Activated T-cell treated with anti-CD3 and anti-CD28 coated beads, Interleukin-2, amount 50 U/mL, for 4 hours (primary cell): ENCODE results near the gene KLRF1. TPM values are rescaled to one million over a fixed set of nuclear protein-coding genes. Genes with fewer than 3 reads are reported as not detected.
A peak's percentile ranks its signal among the peaks of the same experiment; 100 is the strongest.
"Not testable (repeated sequence)": the region's sequence is repeated elsewhere in the genome, so short reads cannot be mapped to it uniquely, and the experiment has no call there.

Experiments
- ATAC-seq, 2 donors: fragments of 200-7000 bp; cut with Tn5 transposase; one replicate each; pipeline ENCODE4 v1.10.0; 2021
- DNase-seq: peaks from one replicate; pipeline ENCODE4 v3.0.0-alpha.2; 2020
- H3K27me3 Mint-ChIP-seq: one replicate; pipeline ENCODE4 v1.8.0; 2021; ENCODE audit warnings: low read depth, mixed read lengths
- H3K36me3 Mint-ChIP-seq: one replicate; pipeline ENCODE4 v1.8.0; 2022; ENCODE audit warnings: mixed read lengths; ENCODE audit not compliant: insufficient read depth
- H3K4me1 Mint-ChIP-seq: one replicate; pipeline ENCODE4 v1.8.0; 2021; ENCODE audit warnings: low read depth, mixed read lengths
- H3K4me3 Mint-ChIP-seq: one replicate; pipeline ENCODE4 v1.8.0; 2021; ENCODE audit warnings: mild to moderate bottlenecking, moderate library complexity, mixed read lengths
- H3K9me3 Mint-ChIP-seq: one replicate; pipeline ENCODE4 v1.8.0; 2021; ENCODE audit warnings: mixed read lengths
- total RNA-seq, 3 donors: library from RNA; stranded (reverse); gene quantifications; one replicate each; pipeline ENCODE4 v1.2.1, GENCODE V29; 2021

KLRF1 gene
- total RNA-seq, 3 donors from 2014 or later: not detected

GRCh38 chr12:9869307-9870161, 42.3 kb downstream of the KLRF1 start, which contains the start of gene CLEC2B:
CLEC2B (minus strand) TSS chr12:9869354.
- DNase-seq (no peak), ATAC-seq (peak; percentile 70 to 76)
- Mint-ChIP-seq H3K27me3 (no peaks in the 10 kb centered on the region), H3K4me1 (peaks cover 29% of the 10 kb centered on the region), H3K36me3 (peaks cover 2% of the 10 kb centered on the region), H3K9me3 (no peaks in the 10 kb centered on the region), H3K4me3 (peak within 1 kb of the TSS; percentile 91)

- no peaks in the 10 kb centered on the region for H3K27me3 Mint-ChIP-seq
- peaks cover 23% of the 10 kb centered on the region for H3K4me1 Mint-ChIP-seq
- DNase-seq (no peak), ATAC-seq (no peak)
- peak overlapping the region; percentile 91 for H3K4me3 Mint-ChIP-seq
- H3K36me3 Mint-ChIP-seq: peaks cover 2% of the 10 kb centered on the region
- no peaks in the 10 kb centered on the region for H3K9me3 Mint-ChIP-seq
Observed at GRCh38 chr12:9870286-9870866, 43.1 kb downstream of the KLRF1 start.

- peaks cover 2% of the 10 kb centered on the region for H3K36me3 Mint-ChIP-seq
- H3K27me3 Mint-ChIP-seq: no peaks in the 10 kb centered on the region
- peaks cover 17% of the 10 kb centered on the region for H3K4me1 Mint-ChIP-seq
- H3K9me3 Mint-ChIP-seq: no peaks in the 10 kb centered on the region
- ATAC-seq: no peak
- no peak for DNase-seq
- H3K4me3 Mint-ChIP-seq: no peak overlapping the region
Observed at GRCh38 chr12:9872162-9872561, 44.9 kb downstream of the KLRF1 start.

- DNase-seq (no peak), ATAC-seq (no peak)
- H3K27me3 Mint-ChIP-seq: no peaks in the 10 kb centered on the region
- no peaks in the 10 kb centered on the region for H3K9me3 Mint-ChIP-seq
- H3K4me3 Mint-ChIP-seq: no peak overlapping the region
- H3K4me1 Mint-ChIP-seq: peaks cover 17% of the 10 kb centered on the region
- H3K36me3 Mint-ChIP-seq: no peaks in the 10 kb centered on the region
Observed at GRCh38 chr12:9872742-9873141, 45.5 kb downstream of the KLRF1 start.

GRCh38 chr12:9876120-9876519, 48.8 kb downstream of the KLRF1 start:
- DNase-seq, H3K4me3 Mint-ChIP-seq, ATAC-seq, H3K27me3 Mint-ChIP-seq, H3K36me3 Mint-ChIP-seq, H3K4me1 Mint-ChIP-seq, H3K9me3 Mint-ChIP-seq: not testable (repeated sequence)

GRCh38 chr12:9880532-9881078, 53.3 kb downstream of the KLRF1 start:
- no peak for ATAC-seq
- Mint-ChIP-seq H3K36me3 (no peaks in the 10 kb centered on the region), H3K9me3 (no peaks in the 10 kb centered on the region), H3K4me3 (no peak overlapping the region), H3K27me3 (no peaks in the 10 kb centered on the region), H3K4me1 (peaks cover 2% of the 10 kb centered on the region)
- no peak for DNase-seq

GRCh38 chr12:9881246-9881645, 54.0 kb downstream of the KLRF1 start, which contains the start of gene KLRF2:
KLRF2 (plus strand) TSS chr12:9881489; CDS start chr12:9881596, 107 bp downstream.
- Mint-ChIP-seq H3K9me3 (no peaks in the 10 kb centered on the region), H3K27me3 (no peaks in the 10 kb centered on the region), H3K4me3 (no peak within 1 kb of the TSS), H3K4me1 (peaks cover 2% of the 10 kb centered on the region), H3K36me3 (no peaks in the 10 kb centered on the region)
- DNase-seq (no peak), ATAC-seq (no peak)

- Mint-ChIP-seq H3K4me1 (peaks cover 2% of the 10 kb centered on the region), H3K36me3 (no peaks in the 10 kb centered on the region), H3K4me3 (no peak overlapping the region), H3K27me3 (no peaks in the 10 kb centered on the region), H3K9me3 (no peaks in the 10 kb centered on the region)
- ATAC-seq (no peak), DNase-seq (no peak)
Observed at GRCh38 chr12:9881988-9882387, 54.7 kb downstream of the KLRF1 start.

- Mint-ChIP-seq H3K27me3 (no peaks in the 10 kb centered on the region), H3K4me3 (no peak overlapping the region), H3K4me1 (peaks cover 2% of the 10 kb centered on the region), H3K36me3 (no peaks in the 10 kb centered on the region), H3K9me3 (no peaks in the 10 kb centered on the region)
- ATAC-seq (no peak), DNase-seq (no peak)
Observed at GRCh38 chr12:9883175-9883574, 55.9 kb downstream of the KLRF1 start.

GRCh38 chr12:9888665-9889273, 61.5 kb downstream of the KLRF1 start:
- ATAC-seq: no peak
- Mint-ChIP-seq H3K4me3 (no peak overlapping the region), H3K4me1 (peaks cover 6% of the 10 kb centered on the region), H3K9me3 (no peaks in the 10 kb centered on the region), H3K36me3 (no peaks in the 10 kb centered on the region), H3K27me3 (no peaks in the 10 kb centered on the region)
- DNase-seq: no peak

Other genes with a start within 250 kb of the KLRF1 start
- gene KLRB1, start 219.6 kb upstream of the KLRF1 start, total RNA-seq: 1 to 10 TPM in 2 of 3 donors, under 1 TPM in 1; 0.56 to 2.2 (median 1.1) TPM
- gene CLEC2D, start 157.8 kb upstream of the KLRF1 start, total RNA-seq: 100 to 1,000 TPM; 278 to 321 (median 282) TPM
- gene CLECL1, start 94.4 kb upstream of the KLRF1 start, total RNA-seq: 10 to 100 TPM in 2 of 3 donors, 1 to 10 TPM in 1; 9.8 to 14.8 (median 12.1) TPM
- gene CD69, start 66.6 kb upstream of the KLRF1 start, total RNA-seq: 100 to 1,000 TPM; 253 to 322 (median 318) TPM
- 10 to 100 TPM in 1 of 3 donors, 1 to 10 TPM in 2; 8.4 to 13.7 (median 8.9) TPM for gene CLEC2B, start 41.9 kb downstream of the KLRF1 start, total RNA-seq
- gene KLRF2, start 54.0 kb downstream of the KLRF1 start, total RNA-seq: not detected
- gene CLEC2A, start 104.9 kb downstream of the KLRF1 start, total RNA-seq: not detected
- not detected for gene CLEC12A, start 143.9 kb downstream of the KLRF1 start, total RNA-seq
- gene CLEC1B, start 171.6 kb downstream of the KLRF1 start, total RNA-seq: not detected
- gene CLEC12B, start 183.1 kb downstream of the KLRF1 start, total RNA-seq: not detected
- not detected for gene CLEC9A, start 203.2 kb downstream of the KLRF1 start, total RNA-seq